ENCODE measurements around the gene FAM124A.

DNA sequence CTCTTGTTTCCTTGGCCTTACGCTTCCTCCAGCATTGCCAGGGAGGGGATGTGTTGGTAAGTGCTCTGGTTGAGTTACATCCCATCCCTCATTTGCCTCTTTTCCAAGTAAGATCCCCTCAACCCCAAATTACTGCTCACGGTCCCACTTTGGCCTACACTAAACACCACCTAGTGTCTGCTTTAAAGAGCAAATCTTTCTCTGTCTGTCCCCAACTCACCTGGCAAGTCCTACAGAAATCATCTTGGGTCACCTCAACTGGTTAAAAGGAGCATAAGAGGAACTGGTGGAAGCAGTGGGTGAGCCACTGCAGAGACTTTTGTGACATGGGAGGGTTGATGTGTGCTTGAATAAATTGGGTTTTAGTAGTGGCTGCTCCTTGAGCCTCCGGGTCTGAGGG, 62.1 kb downstream of the FAM124A start:
- TF ChIP-seq, protein P1, sequence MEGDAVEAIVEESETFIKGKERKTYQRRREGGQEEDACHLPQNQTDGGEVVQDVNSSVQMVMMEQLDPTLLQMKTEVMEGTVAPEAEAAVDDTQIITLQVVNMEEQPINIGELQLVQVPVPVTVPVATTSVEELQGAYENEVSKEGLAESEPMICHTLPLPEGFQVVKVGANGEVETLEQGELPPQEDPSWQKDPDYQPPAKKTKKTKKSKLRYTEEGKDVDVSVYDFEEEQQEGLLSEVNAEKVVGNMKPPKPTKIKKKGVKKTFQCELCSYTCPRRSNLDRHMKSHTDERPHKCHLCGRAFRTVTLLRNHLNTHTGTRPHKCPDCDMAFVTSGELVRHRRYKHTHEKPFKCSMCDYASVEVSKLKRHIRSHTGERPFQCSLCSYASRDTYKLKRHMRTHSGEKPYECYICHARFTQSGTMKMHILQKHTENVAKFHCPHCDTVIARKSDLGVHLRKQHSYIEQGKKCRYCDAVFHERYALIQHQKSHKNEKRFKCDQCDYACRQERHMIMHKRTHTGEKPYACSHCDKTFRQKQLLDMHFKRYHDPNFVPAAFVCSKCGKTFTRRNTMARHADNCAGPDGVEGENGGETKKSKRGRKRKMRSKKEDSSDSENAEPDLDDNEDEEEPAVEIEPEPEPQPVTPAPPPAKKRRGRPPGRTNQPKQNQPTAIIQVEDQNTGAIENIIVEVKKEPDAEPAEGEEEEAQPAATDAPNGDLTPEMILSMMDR (IDR thresholded peaks at IDR 0.05; ENCODE audit: low read depth, low read length), result peak; percentile 34
- TF ChIP-seq EZH2phosphoT487 (IDR thresholded peaks at IDR 0.05; ENCODE audit: low read depth), result no peak

Measured in OCI-LY3 (cell line).